MM.1S (cell line): ENCODE results near the gene VEGFB.

Experiments used
- DNase-seq: peaks from one replicate; pipeline ENCODE4 v3.0.0-alpha.2; 2015
- H2AFZ ChIP-seq: fragments of 300-600 bp; sonication (generic); 2 replicates; pipeline ENCODE4 v1.6.0; 2016; ENCODE audit warnings: antibody characterized with exemption, low read length
- H3F3A ChIP-seq: fragments of 300-600 bp; sonication (generic); 2 replicates; pipeline ENCODE4 v1.6.1; 2016; ENCODE audit warnings: mild to moderate bottlenecking, antibody characterized with exemption, low read length, moderate library complexity, mixed read lengths; ENCODE audit not compliant: insufficient read depth
- H3K27ac ChIP-seq: fragments of 300-600 bp; sonication (generic); 2 replicates; pipeline ENCODE4 v1.5.1; 2016; ENCODE audit warnings: mild to moderate bottlenecking, low read length
- H3K27me3 ChIP-seq: fragments of 300-600 bp; sonication (generic); replicated peaks from 2 replicates; pipeline ENCODE4 v1.6.0; 2016; ENCODE audit warnings: low read length; ENCODE audit not compliant: insufficient read depth
- H3K36me3 ChIP-seq: fragments of 300-600 bp; sonication (generic); replicated peaks from 2 replicates; pipeline ENCODE4 v1.6.1; 2016; ENCODE audit warnings: mild to moderate bottlenecking, low read length, mixed read lengths; ENCODE audit not compliant: insufficient read depth
- H3K4me1 ChIP-seq: fragments of 300-600 bp; sonication (generic); 2 replicates; pipeline ENCODE4 v1.6.1; 2016; ENCODE audit warnings: low read length, mixed read lengths
- H3K4me2 ChIP-seq: fragments of 300-600 bp; sonication (generic); 2 replicates; pipeline ENCODE4 v1.6.0; 2016; ENCODE audit warnings: low read depth, low read length
- H3K4me3 ChIP-seq: fragments of 300-600 bp; sonication (generic); 2 replicates; pipeline ENCODE4 v1.5.1; 2016; ENCODE audit warnings: low read length, mixed read lengths
- H3K79me2 ChIP-seq: fragments of 300-600 bp; sonication (generic); 2 replicates; pipeline ENCODE4 v1.6.1; 2016; ENCODE audit warnings: mixed run types, low read length, mixed read lengths
- H3K9ac ChIP-seq: fragments of 300-600 bp; sonication (generic); 2 replicates; pipeline ENCODE4 v1.6.1; 2016; ENCODE audit warnings: low read length, mixed read lengths
- H3K9me2 ChIP-seq: fragments of 300-600 bp; sonication (generic); replicated peaks from 2 replicates; pipeline ENCODE4 v1.6.1; 2016; ENCODE audit warnings: mild to moderate bottlenecking, low read length, mixed read lengths; ENCODE audit not compliant: insufficient read depth
- H3K9me3 ChIP-seq: fragments of 300-600 bp; sonication (generic); replicated peaks from 2 replicates; pipeline ENCODE4 v1.6.1; 2016; ENCODE audit warnings: mild to moderate bottlenecking, low read length, mixed read lengths; ENCODE audit not compliant: insufficient read depth
- H4K20me1 ChIP-seq: fragments of 300-600 bp; sonication (generic); 2 replicates; pipeline ENCODE4 v1.6.1; 2016; ENCODE audit warnings: mild to moderate bottlenecking, low read length, moderate library complexity, mixed read lengths; ENCODE audit not compliant: insufficient read depth
- CTCF ChIP-seq: fragments of 300-600 bp; sonication (generic); IDR thresholded peaks from 2 replicates; pipeline ENCODE4 v1.5.1; 2016; ENCODE audit warnings: antibody characterized with exemption, low read length, mixed read lengths
- EZH2 ChIP-seq: fragments of 300-600 bp; sonication (generic); optimal IDR thresholded peaks from 2 replicates; pipeline ENCODE3; 2017; ENCODE audit warnings: low read depth, mild to moderate bottlenecking, antibody characterized with exemption, low read length, mixed read lengths
- EZH2phosphoT487 ChIP-seq: fragments of 300-600 bp; sonication (generic); IDR thresholded peaks from 2 replicates; pipeline ENCODE4 v1.6.1; 2018; ENCODE audit warnings: antibody characterized with exemption, low read length

The VEGFB gene

GRCh38 chr11:64275841-64276240 is 41.5 kb downstream of the VEGFB start:
- no peak for DNase-seq
- peaks cover 21% of the 10 kb centered on the region for H3K79me2 ChIP-seq
- no peak overlapping the region for H3K27ac ChIP-seq
- no peaks in the 10 kb centered on the region for H3K9me3 ChIP-seq
- H3K9me2 ChIP-seq: no peaks in the 10 kb centered on the region
- H3K36me3 ChIP-seq: peaks cover 3% of the 10 kb centered on the region; the same call in 1 of the 2 replicates
- no peak overlapping the region for H3K4me2 ChIP-seq
- H4K20me1 ChIP-seq: no peaks in the 10 kb centered on the region
- no peak overlapping the region for H2AFZ ChIP-seq
- 0 out of 2 replicates have a peak, but pooled peaks cover 5% of the 10 kb centered on the region for H3K4me1 ChIP-seq
- TF ChIP-seq EZH2phosphoT487 (no peak), CTCF (no peak), EZH2 (no peak)
- H3F3A ChIP-seq: peaks cover 13% of the 10 kb centered on the region
- H3K9ac ChIP-seq: no peak overlapping the region
- H3K27me3 ChIP-seq: no peaks in the 10 kb centered on the region
- no peak overlapping the region for H3K4me3 ChIP-seq

GRCh38 chr11:64276653-64277431 is 42.5 kb downstream of the VEGFB start:
- no peak overlapping the region for H3K4me2 ChIP-seq
- no peaks in the 10 kb centered on the region for H3K27me3 ChIP-seq
- no peaks in the 10 kb centered on the region for H3K9me3 ChIP-seq
- H3K36me3 ChIP-seq: peaks cover 3% of the 10 kb centered on the region; the same call in 1 of the 2 replicates
- H3K27ac ChIP-seq: no peak overlapping the region
- H2AFZ ChIP-seq: no peak overlapping the region
- peaks cover 7% of the 10 kb centered on the region for H3F3A ChIP-seq
- H3K79me2 ChIP-seq: peaks cover 17% of the 10 kb centered on the region
- H4K20me1 ChIP-seq: no peaks in the 10 kb centered on the region
- H3K9me2 ChIP-seq: no peaks in the 10 kb centered on the region
- H3K9ac ChIP-seq: no peak overlapping the region
- 0 out of 2 replicates have a peak, but pooled peaks cover 1% of the 10 kb centered on the region for H3K4me1 ChIP-seq
- TF ChIP-seq EZH2phosphoT487 (no peak), EZH2 (no peak), CTCF (no peak)
- no peak overlapping the region for H3K4me3 ChIP-seq
- DNase-seq: peak; percentile 0

GRCh38 chr11:64278576-64279190 is 44.3 kb downstream of the VEGFB start:
- H2AFZ ChIP-seq: no peak overlapping the region
- TF ChIP-seq EZH2: no peak
- TF ChIP-seq EZH2phosphoT487: no peak
- no peak for TF ChIP-seq CTCF
- DNase-seq: no peak
- no peaks in the 10 kb centered on the region for H3K9me2 ChIP-seq
- H3K27me3 ChIP-seq: no peaks in the 10 kb centered on the region
- no peaks in the 10 kb centered on the region for H4K20me1 ChIP-seq
- no peak overlapping the region for H3K9ac ChIP-seq
- no peak overlapping the region for H3K4me3 ChIP-seq
- no peak overlapping the region for H3K27ac ChIP-seq
- H3K4me2 ChIP-seq: no peak overlapping the region
- H3F3A ChIP-seq: peaks cover 2% of the 10 kb centered on the region; the same call in 1 of the 2 replicates
- H3K36me3 ChIP-seq: peaks cover 3% of the 10 kb centered on the region; the same call in 1 of the 2 replicates
- H3K4me1 ChIP-seq: peaks cover 7% of the 10 kb centered on the region
- no peaks in the 10 kb centered on the region for H3K9me3 ChIP-seq
- peaks cover 28% of the 10 kb centered on the region for H3K79me2 ChIP-seq
